ENCODE measurements around the gene TBC1D22B.
"Not testable (repeated sequence)": the region's sequence is repeated elsewhere in the genome, so short reads cannot be mapped to it uniquely, and the experiment has no call there.

The TBC1D22B gene

GRCh38 chr6:37321101-37321500, 63.5 kb downstream of the TBC1D22B start:
- no peak for DNase-seq (ENCODE audit: low read depth in 2 of 2)

- DNase-seq (ENCODE audit: low read depth in 2 of 2): no peak
Observed at GRCh38 chr6:37321516-37322415, 64.2 kb downstream of the TBC1D22B start.

DNA sequence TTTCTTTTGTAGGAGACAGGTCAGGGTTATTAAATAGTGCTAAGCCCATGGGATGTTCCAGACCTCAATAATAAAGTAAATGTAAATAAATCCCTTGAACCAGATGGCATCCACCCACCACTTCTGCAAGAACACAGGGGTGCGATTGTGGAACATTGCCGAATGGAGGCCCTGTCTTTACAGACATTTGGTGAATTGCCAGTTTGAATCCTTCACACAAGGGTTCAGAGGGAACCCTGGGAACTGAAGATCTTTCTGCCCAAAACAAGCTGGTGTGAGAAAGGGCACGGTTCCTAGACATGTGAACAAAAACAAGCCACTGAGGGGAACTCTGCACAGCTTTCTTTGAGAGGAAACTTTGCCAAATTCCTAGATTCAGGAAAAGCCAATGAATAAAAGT, 66.0 kb downstream of the TBC1D22B start:
- DNase-seq (ENCODE audit: low read depth in 2 of 2): no peak

GRCh38 chr6:37324131-37325033, 66.8 kb downstream of the TBC1D22B start:
- no peak for DNase-seq (ENCODE audit: low read depth in 2 of 2)

GRCh38 chr6:37330345-37330744, 72.8 kb downstream of the TBC1D22B start:
- DNase-seq (ENCODE audit: low read depth in 2 of 2): not testable (repeated sequence)

DNA sequence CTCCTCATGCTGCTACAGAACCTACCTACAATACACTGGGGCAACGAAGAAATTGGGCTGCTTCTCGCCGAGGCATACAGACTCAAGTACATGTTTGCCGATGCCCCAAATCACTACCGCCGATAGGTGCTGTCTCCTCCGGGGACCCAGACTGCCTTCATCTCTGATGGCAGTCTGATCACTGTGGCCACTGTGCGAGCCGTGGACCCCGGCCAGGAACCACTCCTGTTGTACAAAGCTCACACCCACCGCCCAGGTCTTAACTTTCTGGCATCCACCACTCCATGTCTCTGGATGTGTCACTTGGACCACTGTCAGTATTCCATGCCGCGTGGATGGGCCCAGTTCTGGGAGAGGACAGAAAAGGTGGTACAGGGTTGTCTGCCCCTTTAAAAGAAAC, 73.5 kb downstream of the TBC1D22B start:
- no peak for DNase-seq (ENCODE audit: low read depth in 2 of 2)

DNA sequence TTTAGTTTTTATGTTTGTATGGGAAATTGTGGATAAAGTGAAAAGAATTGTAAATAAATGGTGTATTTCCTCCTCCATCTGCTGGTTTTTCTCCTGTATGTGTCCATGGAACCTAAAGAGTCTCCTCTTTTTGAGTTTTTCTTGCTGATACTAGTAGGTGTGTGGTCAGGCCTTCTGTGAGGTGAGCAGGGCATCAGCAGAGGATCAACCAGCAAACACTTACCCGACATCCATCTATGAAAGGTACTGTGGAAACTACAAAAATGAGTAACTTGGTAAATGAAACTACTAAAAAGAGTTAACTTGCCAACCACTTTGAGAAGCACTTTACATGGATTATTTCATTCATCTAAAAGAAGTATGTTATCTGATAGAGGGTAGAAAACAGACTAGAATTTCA, 75.3 kb downstream of the TBC1D22B start:
- no peak for DNase-seq (ENCODE audit: low read depth in 2 of 2)

DNA sequence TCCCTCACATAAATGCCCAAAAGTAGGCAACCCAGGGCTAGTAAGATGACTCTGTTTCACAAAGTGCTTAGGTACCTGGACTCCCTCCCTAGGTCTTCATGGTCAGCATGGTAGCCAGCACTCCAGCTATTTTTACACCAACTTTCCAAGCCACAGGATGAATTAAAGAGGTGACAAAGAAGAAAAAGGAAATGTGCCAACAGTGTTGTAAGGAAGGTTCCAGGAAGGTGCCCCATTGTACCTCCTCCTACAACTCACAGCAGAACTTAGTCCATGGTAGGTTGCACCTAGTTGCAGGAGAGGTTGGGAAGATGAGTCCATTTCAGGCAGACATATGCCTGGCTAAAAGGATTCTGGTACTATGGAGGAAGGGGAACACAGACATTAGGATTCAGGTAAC, 76.5 kb downstream of the TBC1D22B start:
- DNase-seq (ENCODE audit: low read depth in 2 of 2): no peak

- not testable (repeated sequence) for DNase-seq (ENCODE audit: low read depth in 2 of 2)
Observed at GRCh38 chr6:37338317-37338716, 80.7 kb downstream of the TBC1D22B start.

- DNase-seq (ENCODE audit: low read depth in 2 of 2): no peak
Observed at GRCh38 chr6:37338745-37339255, 81.2 kb downstream of the TBC1D22B start.

DNA sequence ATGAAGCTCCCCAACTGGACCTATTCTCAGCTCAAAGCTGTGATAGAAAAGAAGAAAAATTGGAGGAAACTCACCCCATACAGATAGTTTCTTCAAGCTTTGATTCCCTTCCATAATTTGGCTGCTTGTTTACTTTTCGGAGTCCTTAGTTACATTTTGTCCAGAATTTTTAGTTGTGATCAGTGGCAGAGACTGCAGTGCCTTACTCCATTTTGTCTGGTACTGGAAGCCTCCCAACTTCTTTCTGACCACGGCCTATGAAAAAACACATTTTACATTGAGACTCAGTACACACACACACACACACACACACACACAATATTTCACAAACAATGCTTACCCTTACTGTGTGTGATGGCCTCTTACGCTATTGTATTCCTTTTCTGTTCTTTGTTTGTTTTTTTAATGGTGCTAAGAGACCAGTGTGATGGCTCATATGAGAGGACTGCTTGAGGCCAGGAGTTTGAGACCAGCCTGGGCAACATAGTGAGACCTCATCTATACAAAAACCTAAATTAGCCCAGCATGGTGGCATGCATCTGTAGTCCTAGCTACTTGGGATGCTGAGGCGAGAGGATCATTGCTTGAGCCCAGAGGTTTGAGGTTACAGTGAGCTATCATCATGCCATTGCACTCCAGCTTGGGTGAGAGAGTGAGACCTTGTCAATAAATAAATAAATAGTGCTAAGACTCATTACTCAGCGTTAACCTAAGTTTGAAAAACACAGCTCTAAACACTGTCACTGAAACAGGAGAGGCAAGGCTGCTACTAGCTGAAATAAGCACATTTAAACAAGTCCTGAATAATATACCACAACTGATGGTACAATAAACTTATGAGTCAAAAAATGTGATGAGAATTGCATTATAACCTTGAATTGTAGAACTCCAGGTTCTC, 82.4 kb downstream of the TBC1D22B start:
- DNase-seq (ENCODE audit: low read depth in 2 of 2): no peak

DNA sequence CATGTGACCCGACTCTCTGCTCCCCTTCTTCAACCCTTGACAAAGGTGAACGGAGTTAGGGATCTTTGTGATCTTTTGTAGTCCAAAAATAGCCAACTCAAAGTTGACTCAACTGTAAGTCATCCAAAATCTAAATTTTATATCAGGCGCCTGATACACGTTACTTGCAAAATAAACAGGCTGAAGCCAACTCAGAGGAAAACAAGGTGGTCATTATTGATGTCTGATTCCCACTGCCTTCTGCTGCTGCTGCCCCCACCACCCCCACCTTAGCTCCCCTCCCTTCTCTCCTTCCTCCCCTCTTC, 83.0 kb downstream of the TBC1D22B start:
- no peak for DNase-seq (ENCODE audit: low read depth in 2 of 2)

DNA sequence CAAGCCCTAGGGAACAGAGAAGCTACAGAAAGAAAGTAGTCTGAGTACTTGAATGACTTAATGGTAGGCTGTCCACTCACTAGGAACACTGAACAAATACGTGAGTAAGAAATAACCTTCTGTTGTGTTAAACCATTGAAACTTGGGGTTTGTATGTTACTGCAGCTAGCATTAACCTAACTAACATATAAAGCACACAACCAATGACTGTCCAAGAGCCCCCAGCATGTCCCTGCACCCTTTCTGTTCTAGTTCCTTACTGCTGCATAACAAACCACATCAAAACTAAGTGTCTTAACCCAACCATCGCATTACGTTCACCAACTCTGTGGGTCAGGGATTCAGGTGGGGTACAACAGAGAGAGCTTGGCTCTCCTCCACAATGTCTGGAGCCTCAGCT, 85.7 kb downstream of the TBC1D22B start:
- no peak for DNase-seq (ENCODE audit: low read depth in 2 of 2)

DNA sequence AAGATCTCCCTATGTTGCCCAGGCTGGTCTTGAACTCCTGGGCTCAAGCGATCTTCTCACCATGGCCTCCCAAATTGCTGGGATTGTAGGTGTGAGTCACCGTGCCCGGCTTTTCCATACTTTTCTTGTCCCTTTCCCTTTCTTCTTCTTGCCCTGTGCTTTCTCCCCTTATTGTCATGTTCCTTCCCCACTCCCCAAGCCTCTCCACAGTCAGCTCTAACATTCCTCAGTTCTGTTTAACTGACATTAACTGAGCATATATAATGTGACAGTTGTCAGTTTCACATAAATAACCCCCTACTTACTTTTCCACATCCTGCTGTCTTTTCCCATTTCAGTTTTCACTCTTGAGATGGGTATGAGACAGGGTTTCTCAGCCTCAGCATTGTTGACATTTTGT, 86.7 kb downstream of the TBC1D22B start:
- no peak for DNase-seq (ENCODE audit: low read depth in 2 of 2)

DNA sequence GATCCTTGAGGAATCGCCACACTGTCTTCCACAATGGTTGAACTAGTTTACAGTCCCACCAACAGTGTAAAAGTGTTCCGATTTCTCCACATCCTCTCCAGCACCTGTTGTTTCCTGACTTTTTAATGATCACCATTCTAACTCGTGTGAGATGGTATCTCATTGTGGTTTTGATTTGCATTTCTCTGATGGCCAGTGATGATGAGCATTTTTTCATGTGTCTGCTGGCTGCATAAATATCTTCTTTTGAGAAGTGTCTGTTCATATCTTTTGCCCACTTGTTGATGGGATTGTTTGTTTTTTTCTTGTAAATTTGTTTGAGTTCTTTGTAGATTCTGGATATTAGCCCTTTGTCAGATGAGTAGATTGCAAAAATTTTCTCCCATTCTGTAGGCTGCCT, 88.2 kb downstream of the TBC1D22B start:
- DNase-seq (ENCODE audit: low read depth in 2 of 2): not testable (repeated sequence)

- no peak for DNase-seq (ENCODE audit: low read depth in 2 of 2)
Observed at GRCh38 chr6:37347177-37347576, 89.6 kb downstream of the TBC1D22B start.

GRCh38 chr6:37347670-37348111, 90.1 kb downstream of the TBC1D22B start:
- DNase-seq (ENCODE audit: low read depth in 2 of 2): no peak

DNA sequence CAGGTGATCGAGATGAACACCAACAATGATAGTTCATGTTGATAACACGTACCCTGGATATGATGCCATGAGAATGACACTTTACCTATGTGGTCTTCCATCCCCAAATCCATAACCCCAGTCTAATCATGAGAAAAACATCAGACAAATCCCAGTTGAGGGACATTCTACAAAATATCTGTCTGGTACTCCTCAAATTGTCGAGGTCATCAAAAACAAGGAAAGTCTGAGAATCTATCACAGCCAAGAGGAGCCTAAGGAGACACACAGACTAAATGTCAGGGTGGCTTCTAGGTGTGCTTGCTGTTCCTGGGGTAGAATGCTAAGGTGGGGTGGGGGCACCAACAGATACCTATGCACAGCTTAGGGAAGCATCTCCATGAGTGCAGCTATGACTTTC, 93.5 kb downstream of the TBC1D22B start:
- DNase-seq (ENCODE audit: low read depth in 2 of 2): no peak

DNA sequence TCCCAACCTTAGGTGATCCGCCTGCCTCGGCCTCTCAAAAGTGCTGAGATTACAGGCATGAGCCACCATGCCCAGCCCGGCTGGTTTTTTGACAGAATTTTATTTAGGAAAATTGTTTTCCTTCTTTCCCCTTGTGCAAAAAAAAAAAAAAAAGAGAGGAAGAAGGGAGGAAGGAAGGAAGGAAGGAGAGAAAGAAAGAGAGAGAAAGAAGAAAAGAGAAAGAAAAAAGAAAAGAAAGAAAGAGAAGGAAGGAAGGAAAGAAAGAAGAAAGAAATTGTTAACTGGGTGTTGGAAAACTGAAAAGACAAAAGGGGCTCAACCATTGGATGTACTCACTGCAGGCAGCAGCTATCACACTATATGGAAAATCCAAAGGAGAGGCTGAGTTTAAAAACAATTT, 94.8 kb downstream of the TBC1D22B start:
- DNase-seq (ENCODE audit: low read depth in 2 of 2): no peak

DNA sequence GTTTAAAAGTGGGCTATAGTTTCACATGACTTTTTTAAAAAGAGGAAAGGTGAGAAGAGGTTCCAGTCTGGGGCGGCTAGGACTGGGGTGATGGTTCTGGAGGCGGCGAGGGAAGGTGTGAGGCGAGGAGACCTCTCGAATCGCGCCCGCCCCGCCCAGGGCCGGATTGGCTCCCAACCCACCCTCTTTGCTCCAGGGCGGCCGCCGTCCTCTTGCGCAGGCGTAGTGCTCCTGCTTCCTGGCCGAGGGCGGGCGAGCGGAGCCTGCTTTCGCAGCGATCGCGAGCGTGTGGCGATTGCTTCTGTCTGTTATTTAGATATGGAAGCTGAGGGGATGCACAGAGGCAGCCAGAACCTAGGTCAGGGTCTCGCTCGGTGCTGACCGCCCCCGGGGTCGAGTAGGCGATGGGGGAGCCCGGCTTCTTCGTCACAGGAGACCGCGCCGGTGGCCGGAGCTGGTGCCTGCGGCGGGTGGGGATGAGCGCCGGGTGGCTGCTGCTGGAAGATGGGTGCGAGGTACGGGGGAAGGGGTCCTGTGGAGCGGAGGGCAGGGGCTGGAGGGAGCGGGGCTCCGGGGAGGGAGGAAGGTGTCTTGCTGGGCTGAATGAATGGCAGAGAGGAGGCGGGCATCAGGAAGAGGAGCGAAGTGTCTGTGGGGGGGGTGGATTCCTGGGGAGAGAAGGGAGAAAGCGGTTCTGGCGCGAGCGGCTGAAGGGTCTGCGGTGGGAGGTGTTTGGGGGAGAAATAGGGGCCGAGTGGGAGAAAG, 96.4 kb downstream of the TBC1D22B start, which contains the start of gene RNF8:
Gene RNF8 (plus strand): TSS at position 223 of the 765 bp plus-strand sequence. CDS start 182 bp downstream, at position 405.
- peak; percentile 73 to 82 for DNase-seq (ENCODE audit: low read depth in 2 of 2)
